Fibroblast of lung (primary cell): ENCODE results near the gene PSEN1.

Source experiments
- CTCF ChIP-seq, 2 donors: IDR thresholded peaks in 1 of 2; conservative IDR thresholded peaks in 1 of 2; 1 replicate in 1 of 2; 2 replicates in 1 of 2; pipeline ENCODE4 v1.5.1; 2011 to 2012; ENCODE audit warnings: low read length in 2 of 2, control low read depth in 1 of 2, inconsistent platforms in 1 of 2, low read depth in 1 of 2, mild to moderate bottlenecking in 1 of 2
- EZH2 ChIP-seq: IDR thresholded peaks from 2 replicates; pipeline ENCODE4 v1.5.1; 2012; ENCODE audit warnings: low read length, control low read depth, mild to moderate bottlenecking; ENCODE audit errors: missing control alignments

GRCh38 chr14:73234029-73234428 lies 97.7 kb downstream of the PSEN1 start:
- TF ChIP-seq CTCF (conservative IDR thresholded peaks at IDR 0.05 in 1 of 2, IDR thresholded peaks at IDR 0.05 in 1 of 2; ENCODE audit: low read depth in 1 of 2, low read length in 2 of 2) (no peak), EZH2 (no peak)
